ENCODE data around the gene ATP13A4. TPM values are rescaled to one million over a fixed set of nuclear protein-coding genes. Genes with fewer than 3 reads are reported as not detected.

The ATP13A4 gene
- total RNA-seq, 1 experiment from 2014 or later: 0.22 TPM

DNA sequence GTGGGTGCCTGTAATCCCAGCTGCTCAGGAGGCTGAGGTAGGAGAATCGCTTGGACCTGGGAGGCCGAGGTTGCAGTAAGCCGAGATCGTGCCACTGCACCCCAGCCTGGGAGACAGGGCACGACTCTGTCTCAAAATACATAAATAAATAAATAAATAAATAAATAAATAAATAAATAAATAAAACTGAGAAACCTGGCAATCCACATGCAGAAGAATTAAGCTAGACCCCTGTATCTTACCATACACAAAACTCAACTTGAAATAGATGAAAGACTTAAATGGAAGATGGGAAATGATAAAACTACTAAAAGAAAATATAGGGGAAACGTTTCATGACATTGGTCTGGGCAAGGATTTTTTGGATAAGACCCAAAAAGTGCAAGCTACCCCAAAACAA, 58.0 kb downstream of the ATP13A4 start:
- no peak for DNase-seq
- Histone ChIP-seq H3K36me3 (ENCODE audit: low read depth) (no peaks in the 10 kb centered on the region), H4K20me1 (ENCODE audit: insufficient read depth) (no peaks in the 10 kb centered on the region), H2AFZ (no peak overlapping the region), H3F3A (ENCODE audit: insufficient read depth, low read depth) (no peaks in the 10 kb centered on the region), H3K79me2 (ENCODE audit: low read depth) (no peaks in the 10 kb centered on the region), H3K9me3 (ENCODE audit: insufficient read depth, low read depth) (no peaks in the 10 kb centered on the region), H3K27ac (no peak overlapping the region), H3K9me2 (ENCODE audit: insufficient read depth) (no peaks in the 10 kb centered on the region; the same call in 1 of the 2 replicates), H3K27me3 (ENCODE audit: insufficient read depth, low read depth) (peaks cover 18% of the 10 kb centered on the region; the same call in 1 of the 2 replicates), H3K4me3 (no peak overlapping the region), H3K4me2 (no peak overlapping the region), H3K4me1 (replicated peaks; ENCODE audit: insufficient read depth) (no peaks in the 10 kb centered on the region)
- intact Hi-C loops (cut with micrococcal nuclease; ENCODE audit: unreplicated experiment): no loop called here
- BruUV-seq (replicated peaks): no TSS peak
- TF ChIP-seq EZH2 (IDR thresholded peaks at IDR 0.05; ENCODE audit: low read depth): no peak
- TF ChIP-seq CTCF (conservative IDR thresholded peaks at IDR 0.05): no peak
- CTCF ChIA-PET: no interaction called here
- POLR2A ChIA-PET (ENCODE audit: unreplicated experiment): no interaction called here

GRCh38 chr3:193491026-193491425, 63.7 kb downstream of the ATP13A4 start:
- H3K36me3 ChIP-seq (ENCODE audit: low read depth): no peaks in the 10 kb centered on the region
- no TSS peak for BruUV-seq (replicated peaks)
- H3K79me2 ChIP-seq (ENCODE audit: low read depth): no peaks in the 10 kb centered on the region
- H3F3A ChIP-seq (ENCODE audit: insufficient read depth, low read depth): no peaks in the 10 kb centered on the region
- H4K20me1 ChIP-seq (ENCODE audit: insufficient read depth): no peaks in the 10 kb centered on the region
- no peaks in the 10 kb centered on the region for H3K4me1 ChIP-seq (replicated peaks; ENCODE audit: insufficient read depth)
- POLR2A ChIA-PET (ENCODE audit: unreplicated experiment): no interaction called here
- peaks cover 30% of the 10 kb centered on the region for H3K27me3 ChIP-seq (ENCODE audit: insufficient read depth, low read depth)
- H3K9me3 ChIP-seq (ENCODE audit: insufficient read depth, low read depth): no peaks in the 10 kb centered on the region
- intact Hi-C loops (cut with micrococcal nuclease; ENCODE audit: unreplicated experiment): no loop called here
- no peak overlapping the region for H3K4me3 ChIP-seq
- CTCF ChIA-PET: no interaction called here
- no peak overlapping the region for H3K4me2 ChIP-seq
- no peak overlapping the region for H2AFZ ChIP-seq
- TF ChIP-seq CTCF (conservative IDR thresholded peaks at IDR 0.05): no peak
- H3K27ac ChIP-seq: no peak overlapping the region
- H3K9me2 ChIP-seq (ENCODE audit: insufficient read depth): no peaks in the 10 kb centered on the region; the same call in 1 of the 2 replicates
- DNase-seq: no peak

GRCh38 chr3:193490580-193490979, 64.1 kb downstream of the ATP13A4 start:
- no peak overlapping the region for H2AFZ ChIP-seq
- H3F3A ChIP-seq (ENCODE audit: insufficient read depth, low read depth): no peaks in the 10 kb centered on the region
- H3K9me3 ChIP-seq (ENCODE audit: insufficient read depth, low read depth): no peaks in the 10 kb centered on the region
- TF ChIP-seq CTCF (conservative IDR thresholded peaks at IDR 0.05) (no peak), EZH2 (IDR thresholded peaks at IDR 0.05; ENCODE audit: low read depth) (no peak)
- no peaks in the 10 kb centered on the region for H3K79me2 ChIP-seq (ENCODE audit: low read depth)
- H3K4me3 ChIP-seq: no peak overlapping the region
- H3K27ac ChIP-seq: no peak overlapping the region
- ChIA-PET POLR2A (ENCODE audit: unreplicated experiment) (no interaction called here), CTCF (no interaction called here)
- H3K4me2 ChIP-seq: no peak overlapping the region
- peaks cover 30% of the 10 kb centered on the region for H3K27me3 ChIP-seq (ENCODE audit: insufficient read depth, low read depth)
- no peaks in the 10 kb centered on the region for H3K36me3 ChIP-seq (ENCODE audit: low read depth)
- no peak for DNase-seq
- no peaks in the 10 kb centered on the region for H3K4me1 ChIP-seq (replicated peaks; ENCODE audit: insufficient read depth)
- BruUV-seq (replicated peaks): no TSS peak
- intact Hi-C loops (cut with micrococcal nuclease; ENCODE audit: unreplicated experiment): no loop called here
- H4K20me1 ChIP-seq (ENCODE audit: insufficient read depth): no peaks in the 10 kb centered on the region
- H3K9me2 ChIP-seq (ENCODE audit: insufficient read depth): no peaks in the 10 kb centered on the region; the same call in 1 of the 2 replicates

All from PC-9 (cell line).